NCI-H2171 treated with DMSO at 0.1 percent for 48 hours (cell line): ENCODE results near the gene MYO19.
"Not testable (repeated sequence)": the region's sequence is repeated elsewhere in the genome, so short reads cannot be mapped to it uniquely, and the experiment has no call there.

Experiments
- DNase-seq: peaks from one replicate; lab custom pipeline; 2025; lab: John Stamatoyannopoulos, UW

Gene MYO19

DNA sequence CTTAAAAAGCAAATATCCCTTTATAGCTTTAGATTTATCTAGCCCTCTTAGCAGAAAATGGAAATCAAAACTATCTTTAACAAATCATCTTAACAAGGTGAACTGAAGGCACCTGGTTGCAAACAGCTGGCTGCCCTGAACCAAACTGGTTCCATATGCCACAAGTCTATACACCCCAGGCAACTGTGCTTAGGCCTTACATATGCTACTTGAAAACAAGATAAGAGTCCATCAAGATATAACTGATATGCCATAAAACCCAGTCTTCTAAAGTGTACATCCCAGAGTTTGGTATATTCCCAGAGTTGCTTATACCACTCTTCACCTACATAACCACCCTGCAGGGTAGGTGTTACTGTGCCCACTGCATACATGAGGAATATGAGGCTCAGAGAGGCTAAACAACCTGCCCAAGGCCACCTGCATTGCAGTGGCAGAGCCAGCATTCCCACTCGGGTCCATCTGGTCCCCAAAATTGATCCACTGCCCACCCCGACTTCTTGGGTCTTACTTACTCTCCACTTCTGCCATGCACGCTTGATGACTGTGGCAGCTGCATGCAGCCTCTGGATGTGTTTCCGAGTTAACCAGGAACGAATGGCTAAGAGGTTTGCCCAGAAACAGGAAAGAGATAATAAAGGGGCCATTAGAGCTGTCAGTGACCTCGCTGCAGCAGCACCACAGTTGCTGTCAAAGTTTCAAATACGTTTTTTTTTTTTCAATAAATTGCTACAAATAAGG lies 35.9 kb downstream of the MYO19 start:
- no peak for DNase-seq

- no peak for DNase-seq
These were observed 36.5 kb downstream of the MYO19 start for GRCh38 chr17:36498155-36498554.

GRCh38 chr17:36496018-36496789 lies 38.5 kb downstream of the MYO19 start:
- DNase-seq, result no peak

DNA sequence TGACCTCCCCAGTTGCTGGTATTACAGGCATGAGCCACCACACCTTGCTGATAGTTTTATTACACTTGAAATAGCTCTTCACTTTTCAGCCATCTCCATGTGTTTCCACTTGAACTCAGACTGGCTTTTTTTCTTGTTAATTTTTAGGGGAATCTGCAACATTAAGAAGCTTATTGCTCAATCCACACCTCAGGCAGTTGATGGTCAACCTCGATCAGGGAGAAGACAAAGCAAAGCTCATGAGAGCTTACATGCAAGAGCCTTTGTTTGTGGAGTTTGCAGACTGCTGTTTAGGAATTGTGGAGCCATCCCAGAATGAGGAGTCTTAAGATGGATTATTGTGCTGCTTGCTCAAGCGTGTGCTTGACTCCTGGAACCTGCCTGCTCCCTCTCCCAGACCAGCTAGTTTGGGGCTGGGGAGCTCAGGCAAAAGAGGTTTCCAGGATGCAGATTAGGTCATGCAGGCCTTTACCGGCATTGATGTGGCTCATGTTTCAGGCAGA lies 39.5 kb downstream of the MYO19 start:
- DNase-seq, result no peak

DNA sequence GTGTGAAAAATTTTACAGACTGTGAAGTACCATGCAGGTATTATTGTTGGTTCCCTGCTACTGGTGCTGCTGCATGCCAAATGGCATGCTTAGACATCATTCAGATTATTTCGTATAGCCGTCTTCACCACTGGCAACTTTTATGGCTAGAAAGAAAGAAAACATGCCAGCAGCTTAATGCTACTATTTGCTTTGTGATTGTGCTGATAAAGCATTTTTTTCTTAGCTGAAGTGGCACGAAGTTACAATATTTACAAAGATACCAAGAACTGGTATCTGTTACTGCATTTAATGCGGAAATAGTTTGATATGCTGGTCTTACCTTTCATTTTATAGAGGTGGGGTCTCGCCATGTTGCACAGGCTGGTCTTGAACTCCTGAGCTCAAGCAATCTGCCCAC lies 40.0 kb downstream of the MYO19 start:
- no peak for DNase-seq

- no peak for DNase-seq
These were observed 40.7 kb downstream of the MYO19 start for GRCh38 chr17:36493956-36494355.

DNA sequence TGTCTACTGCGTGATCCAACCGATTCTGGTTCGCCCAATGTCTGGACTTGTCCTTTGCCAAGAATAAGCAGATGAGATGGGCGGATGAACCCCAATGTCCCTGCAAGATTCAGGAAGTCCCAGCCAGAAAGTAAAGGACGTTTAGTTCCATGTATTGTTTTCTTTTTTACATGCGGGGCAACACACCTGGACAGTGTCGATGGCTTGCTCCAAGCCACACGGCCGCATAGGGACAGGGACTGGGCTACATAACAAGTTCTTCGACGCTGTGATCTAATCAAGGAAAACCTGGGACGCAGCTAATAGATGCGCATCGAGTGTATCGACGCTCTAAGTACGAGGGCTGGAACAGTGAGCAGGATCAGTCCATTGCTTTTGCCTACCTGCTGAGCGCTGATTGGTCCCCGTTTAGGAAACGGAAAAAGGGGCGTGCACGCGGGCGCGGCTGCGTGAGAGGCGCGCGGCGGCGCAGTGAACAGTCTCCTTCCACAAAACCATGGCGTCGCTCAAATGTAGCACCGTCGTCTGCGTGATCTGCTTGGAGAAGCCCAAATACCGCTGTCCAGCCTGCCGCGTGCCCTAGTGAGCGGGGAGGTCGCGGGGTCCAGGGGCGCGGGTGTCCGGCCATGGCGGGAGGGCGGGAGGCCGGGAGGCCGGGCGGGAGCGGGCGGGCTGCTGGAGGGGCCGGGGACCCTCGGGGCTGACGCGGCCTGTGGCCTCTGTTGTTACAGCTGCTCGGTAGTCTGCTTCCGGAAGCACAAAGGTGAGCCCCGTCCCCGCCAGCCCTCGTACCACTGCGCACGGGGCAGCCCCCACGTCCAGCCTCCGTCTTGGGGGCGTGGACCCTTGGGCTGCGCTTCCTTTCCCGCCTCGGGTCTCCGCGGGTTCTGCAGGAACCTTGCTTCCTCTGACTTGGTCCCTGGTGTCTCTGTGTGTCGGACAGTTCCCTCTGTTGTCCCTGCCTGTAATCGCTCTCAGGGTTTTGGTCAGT lies 48.2 kb downstream of the MYO19 start, which contains the start of gene ZNHIT3:
ZNHIT3 (plus strand) TSS at position 478 of the 991 bp plus-strand sequence; CDS start at position 497, 19 bp downstream.
- peak; percentile 96 for DNase-seq

GRCh38 chr17:36485805-36486203 lies 48.9 kb downstream of the MYO19 start:
- no peak for DNase-seq

DNA sequence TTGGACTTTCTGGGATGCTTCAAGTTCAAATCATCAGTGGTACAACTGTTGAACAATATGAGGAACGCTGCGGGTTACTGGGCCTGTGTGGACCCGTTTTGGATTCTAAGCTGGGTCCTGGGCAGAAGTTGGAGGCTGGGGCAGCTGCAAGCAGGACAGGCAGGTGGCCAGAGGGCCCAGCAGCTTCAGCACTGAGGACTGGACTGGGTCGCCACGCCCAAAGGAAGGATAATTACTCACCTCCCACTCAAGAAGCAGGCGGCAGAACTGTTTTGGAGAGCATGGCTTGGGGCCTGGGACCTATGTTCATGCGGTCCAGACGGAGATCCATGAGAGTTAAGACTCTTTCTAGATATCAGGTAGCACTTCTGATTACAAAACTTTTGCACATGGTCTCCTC lies 49.6 kb downstream of the MYO19 start:
- no peak for DNase-seq

DNA sequence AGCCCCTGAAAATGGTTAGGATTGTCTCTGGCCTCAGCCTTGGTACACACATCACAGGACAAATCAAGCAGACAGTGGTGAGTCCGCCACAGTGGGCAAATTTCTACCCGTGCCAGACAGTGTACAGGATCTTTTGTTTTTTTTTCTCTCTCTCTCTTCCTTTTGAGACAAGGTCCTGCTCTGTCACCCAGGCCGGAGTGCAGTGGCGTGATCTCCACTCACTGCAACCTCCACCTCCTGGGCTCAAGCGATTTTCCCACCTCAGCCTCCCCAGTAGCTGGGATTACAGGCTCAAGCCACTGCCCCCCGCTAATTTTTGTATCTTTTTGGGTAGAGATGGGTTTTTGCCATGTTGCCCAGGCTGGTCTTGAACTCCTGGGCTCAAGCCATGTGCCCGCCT lies 50.6 kb downstream of the MYO19 start:
- not testable (repeated sequence) for DNase-seq

- peak; percentile 40 for DNase-seq
These were observed 51.8 kb downstream of the MYO19 start for GRCh38 chr17:36482611-36483504.

- no peak for DNase-seq
These were observed 52.8 kb downstream of the MYO19 start for GRCh38 chr17:36481829-36482228.

DNA sequence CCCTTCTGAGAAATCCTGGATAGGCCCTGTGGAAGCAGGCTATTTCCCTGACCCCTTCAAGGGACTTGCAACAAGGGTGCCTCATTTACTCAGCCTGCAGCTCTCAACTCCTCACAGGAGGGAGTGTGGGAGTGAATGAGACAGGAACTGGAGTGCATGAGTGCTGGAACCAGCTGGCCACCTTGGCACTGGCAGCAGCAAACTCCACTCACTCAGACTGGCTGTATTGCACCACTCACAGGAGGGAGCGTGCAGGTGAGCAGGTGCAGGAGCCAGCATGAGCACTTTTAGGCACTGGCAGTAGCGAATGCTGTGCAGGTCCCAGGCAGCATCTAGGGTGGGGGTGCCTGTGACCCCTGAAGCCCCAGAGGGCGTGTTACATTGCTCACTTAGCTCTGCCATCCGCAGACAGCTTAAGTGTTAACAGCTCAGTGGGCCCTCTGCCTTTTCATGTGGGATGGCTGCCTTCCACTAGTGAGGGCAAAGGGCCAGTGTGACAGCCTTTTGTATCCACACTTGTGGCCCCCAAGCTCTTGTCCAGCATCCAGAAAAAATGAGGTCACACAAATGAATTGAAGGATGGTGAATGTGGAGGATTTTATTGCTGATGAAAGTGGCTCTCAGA lies 59.2 kb downstream of the MYO19 start:
- peak; percentile 55 for DNase-seq

DNA sequence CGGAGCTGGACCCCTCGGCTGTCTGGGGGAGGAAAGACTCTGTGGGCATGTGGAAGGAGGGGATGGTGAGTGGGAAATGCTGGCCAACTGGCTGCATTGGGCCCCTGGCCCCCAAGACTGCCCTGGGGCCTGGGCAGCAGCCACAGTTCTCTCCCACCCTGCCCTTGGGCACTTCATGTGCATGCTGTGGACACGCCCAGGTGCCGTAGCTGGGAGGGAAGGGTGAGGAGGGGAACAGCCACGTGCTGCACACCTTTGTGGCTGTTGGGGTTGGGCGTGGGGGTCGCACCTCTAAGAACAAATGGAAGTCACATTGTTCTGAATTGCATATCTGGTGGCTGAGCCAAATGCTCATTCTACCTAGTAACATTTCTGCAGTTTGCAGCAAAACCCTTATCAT lies 60.1 kb downstream of the MYO19 start:
- no peak for DNase-seq

GRCh38 chr17:36470499-36470898 lies 64.2 kb downstream of the MYO19 start:
- DNase-seq, result no peak

DNA sequence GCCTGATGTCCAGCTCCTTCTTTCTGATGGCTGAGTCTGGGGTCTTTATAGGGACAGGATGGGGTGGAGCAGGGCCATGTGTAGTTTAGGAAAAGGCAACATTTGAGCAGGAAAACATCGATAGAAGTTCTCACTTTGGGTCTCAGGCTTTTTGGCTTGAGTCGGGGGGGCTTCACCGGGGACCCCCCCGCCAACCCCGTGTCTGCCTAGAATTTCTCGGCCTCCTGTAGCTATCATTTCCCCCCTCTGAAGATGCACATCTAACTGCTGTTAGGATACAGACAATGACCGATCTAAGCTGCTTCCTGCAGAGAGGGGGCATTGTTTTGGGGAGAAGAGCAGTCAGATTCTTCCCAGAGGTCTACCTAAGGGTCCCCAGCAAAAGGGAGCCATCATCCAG lies 64.9 kb downstream of the MYO19 start:
- DNase-seq, result no peak

DNA sequence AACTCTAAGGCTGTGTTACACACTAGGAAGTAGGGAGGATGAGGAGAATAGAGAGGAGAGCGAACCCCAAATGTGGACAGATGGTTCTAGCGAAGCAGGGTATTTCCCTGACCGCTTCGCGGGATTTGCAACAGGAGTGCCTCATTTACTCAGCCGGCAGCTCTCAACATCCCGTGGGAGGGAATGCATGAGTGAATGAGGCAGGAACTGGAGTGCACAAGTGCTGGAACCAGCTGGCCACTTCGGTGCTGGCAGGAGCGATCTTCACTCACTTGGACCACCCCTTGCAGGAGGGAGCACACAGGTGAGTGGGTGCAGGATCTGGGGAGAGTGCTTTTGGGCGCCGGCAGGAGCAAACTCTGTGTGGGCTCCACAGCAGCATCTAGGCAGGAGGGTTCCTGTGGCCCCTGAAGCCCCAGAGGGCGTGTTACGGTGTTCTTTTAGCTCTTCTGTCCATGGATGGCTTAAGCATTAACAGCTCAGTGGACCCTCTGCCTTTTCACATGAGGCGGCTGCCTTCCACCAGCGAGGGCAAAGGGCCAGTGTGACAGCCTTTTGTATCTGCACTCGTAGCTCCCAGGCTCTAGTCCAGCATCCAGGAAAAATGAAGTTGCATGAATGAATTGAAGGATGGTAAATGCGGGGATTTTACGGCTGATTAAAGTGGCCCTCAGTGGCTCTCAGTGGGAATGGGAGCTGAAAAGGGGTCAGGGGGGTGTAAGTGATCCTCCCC lies 65.6 kb downstream of the MYO19 start:
- peak; percentile 47 for DNase-seq

GRCh38 chr17:36464765-36465088 lies 69.9 kb downstream of the MYO19 start:
- DNase-seq, result no peak

DNA sequence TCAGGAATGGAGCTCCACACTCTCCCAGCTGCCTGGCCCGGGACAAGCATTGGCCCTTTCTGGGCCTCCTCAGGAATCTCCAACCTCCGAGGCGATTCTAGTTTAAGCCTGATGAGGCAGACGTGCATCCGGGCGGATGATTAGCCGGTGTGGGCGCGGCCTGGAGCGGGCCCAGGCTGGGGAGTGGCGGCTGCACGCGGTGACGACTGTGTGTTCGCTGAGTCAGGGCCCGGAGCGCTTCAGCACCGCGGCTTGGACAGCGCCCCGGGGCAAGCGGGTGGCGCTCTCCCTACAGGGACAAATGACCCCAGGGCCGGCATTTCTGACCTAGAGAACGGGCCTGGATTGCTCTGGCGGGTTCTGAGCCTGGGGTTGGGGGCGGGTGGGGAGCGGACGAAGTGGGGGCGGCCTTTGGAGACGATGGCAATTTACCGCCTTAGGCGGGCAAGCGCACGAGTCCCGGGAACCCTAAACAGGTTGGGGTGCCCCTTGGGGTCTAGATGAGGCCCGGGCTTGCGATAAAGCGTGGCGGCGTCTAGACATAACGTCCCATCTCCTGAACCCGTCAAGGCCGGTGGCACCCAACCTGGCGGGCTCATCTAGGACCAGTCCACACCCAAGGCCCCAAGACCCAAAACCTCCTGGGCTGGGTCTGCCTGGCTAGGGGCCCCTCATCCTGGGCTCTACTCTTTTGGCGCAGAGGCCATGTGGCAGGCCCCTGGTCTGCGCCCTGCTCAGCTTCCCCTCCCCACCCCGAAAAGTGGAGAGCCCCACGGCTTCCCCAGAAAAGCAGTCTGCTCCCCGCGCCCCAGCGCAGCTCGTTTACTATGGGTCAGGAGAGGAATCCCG lies 70.5 kb downstream of the MYO19 start:
- no peak for DNase-seq
